Bronchial epithelial cell (primary cell): ENCODE results near the gene KIF3A. TPM values are rescaled to one million over a fixed set of nuclear protein-coding genes. Genes with fewer than 3 reads are reported as not detected.

Experiments
- DNase-seq: peaks from one replicate; pipeline ENCODE4 v3.0.0-alpha.2; 2010; ENCODE audit warnings: low read depth
- FAIRE-seq: peaks from 2 replicates; lab custom pipeline; 2011; peaks lifted over from hg19 to GRCh38; lab: Jason Lieb, UNC
- H3K27me3 ChIP-seq: 2 replicates; pipeline ENCODE4 v1.5.1; 2011; ENCODE audit warnings: low read length; ENCODE audit not compliant: control insufficient read depth, insufficient read depth
- H3K36me3 ChIP-seq: 2 replicates; pipeline ENCODE4 v1.5.1; 2011; ENCODE audit warnings: low read length; ENCODE audit not compliant: control insufficient read depth, insufficient read depth
- H3K4me3 ChIP-seq: 2 replicates; pipeline ENCODE4 v1.5.1; 2011; ENCODE audit warnings: mild to moderate bottlenecking, low read depth, low read length, control low read depth
- CTCF ChIP-seq: IDR thresholded peaks from 2 replicates; pipeline ENCODE4 v1.5.1; 2011; ENCODE audit warnings: mild to moderate bottlenecking, moderate library complexity, low read length, control low read depth, inconsistent platforms; ENCODE audit not compliant: insufficient read depth, severe bottlenecking
- total RNA-seq: library from RNA; depleted of rRNA; stranded (reverse); fragments of >200 nt; gene quantifications from 2 replicates; pipeline ENCODE4 v1.2.1, GENCODE V29; 2014

The KIF3A gene
- total RNA-seq, 1 donor from 2014 or later: 6.8 TPM

GRCh38 chr5:132688536-132689339 lies 48.6 kb downstream of the KIF3A start:
- Histone ChIP-seq H3K27me3 (no peaks in the 10 kb centered on the region), H3K36me3 (no peaks in the 10 kb centered on the region), H3K4me3 (no peak overlapping the region)
- no peak for TF ChIP-seq CTCF
- no peak for FAIRE-seq
- DNase-seq: no peak

GRCh38 chr5:132687995-132688394 lies 49.4 kb downstream of the KIF3A start:
- TF ChIP-seq CTCF: no peak
- Histone ChIP-seq H3K27me3 (no peaks in the 10 kb centered on the region), H3K36me3 (no peaks in the 10 kb centered on the region), H3K4me3 (no peak overlapping the region)
- FAIRE-seq (no peak), DNase-seq (no peak)

- no peak for TF ChIP-seq CTCF
- no peaks in the 10 kb centered on the region for H3K36me3 ChIP-seq
- no peaks in the 10 kb centered on the region for H3K27me3 ChIP-seq
- no peak overlapping the region for H3K4me3 ChIP-seq
- no peak for FAIRE-seq
- DNase-seq: no peak
These were observed 51.2 kb downstream of the KIF3A start for GRCh38 chr5:132686193-132686592.

- Histone ChIP-seq H3K27me3 (no peaks in the 10 kb centered on the region), H3K36me3 (no peaks in the 10 kb centered on the region), H3K4me3 (no peak overlapping the region)
- FAIRE-seq (no peak), DNase-seq (no peak)
- TF ChIP-seq CTCF: no peak
These were observed 52.2 kb downstream of the KIF3A start for GRCh38 chr5:132684922-132685720.

GRCh38 chr5:132684491-132684890 lies 52.9 kb downstream of the KIF3A start:
- DNase-seq (no peak), FAIRE-seq (no peak)
- no peak overlapping the region for H3K4me3 ChIP-seq
- H3K36me3 ChIP-seq: no peaks in the 10 kb centered on the region
- no peak for TF ChIP-seq CTCF
- no peaks in the 10 kb centered on the region for H3K27me3 ChIP-seq
